ENCODE results near the gene REL. TPM values are rescaled to one million over a fixed set of nuclear protein-coding genes. Genes with fewer than 3 reads are reported as not detected.

The REL gene
- total and polyA plus RNA-seq, 2 of the 13 experiments (the other 11 are each of a cell fraction or from before 2014, with no cell fraction given) = 3.7 to 7.0 TPM

GRCh38 chr2:60945341-60945740 lies 64.0 kb downstream of the REL start:
- Histone ChIP-seq H2AFZ (ENCODE audit: low read length) (no peak overlapping the region), H3K4me2 (ENCODE audit: low read depth, low read length) (no peak overlapping the region), H3K9ac (ENCODE audit: insufficient read depth, low read depth, low read length) (no peak overlapping the region), H4K20me1 (ENCODE audit: insufficient read depth, low read length) (no peaks in the 10 kb centered on the region), H3K27me3 (ENCODE audit: control insufficient read depth in 1 of 2, insufficient read depth in 2 of 2, low read length in 2 of 2) (no peaks in the 10 kb centered on the region), H3K4me3 (replicated peaks in 1 of 3; ENCODE audit: insufficient read depth in 1 of 3, low read depth in 2 of 3, low read length in 3 of 3) (no peak overlapping the region), H3K27ac (ENCODE audit: extremely low read length, insufficient read depth, low read length) (no peak overlapping the region), H3K79me2 (ENCODE audit: insufficient read depth, low read length) (no peaks in the 10 kb centered on the region), H3K36me3 (replicated peaks in 1 of 2; ENCODE audit: control insufficient read depth in 1 of 2, insufficient read depth in 2 of 2, low read length in 2 of 2) (peaks cover 16 to 56% of the 10 kb centered on the region in 2 experiments), H3K4me1 (ENCODE audit: insufficient read depth, low read length) (no peaks in the 10 kb centered on the region), H3K9me3 (ENCODE audit: low read length) (no peaks in the 10 kb centered on the region)
- ChIA-PET CTCF (ENCODE audit: low intra/inter-chr PET ratio, low total read pairs) (no interaction called here), POLR2A (no interaction called here)
- TF ChIP-seq ATF1 (CRISPR knock-in tag; IDR thresholded peaks at IDR 0.05) = no peak
- TF ChIP-seq ZNF691 (CRISPR knock-in tag; IDR thresholded peaks at IDR 0.05; ENCODE audit: borderline replicate concordance, low read depth) = no peak
- no peak for TF ChIP-seq NCOA1 (CRISPR knock-in tag; IDR thresholded peaks at IDR 0.05)
- no peak for TF ChIP-seq JUN (CRISPR knock-in tag; IDR thresholded peaks at IDR 0.05)
- no peak for TF ChIP-seq ZHX1 (CRISPR knock-in tag; IDR thresholded peaks at IDR 0.05; ENCODE audit: low read depth)
- no peak for TF ChIP-seq ZNF101 (CRISPR knock-in tag; IDR thresholded peaks at IDR 0.05; ENCODE audit: borderline replicate concordance, low read depth)
- no peak for TF ChIP-seq ZNF775 (CRISPR knock-in tag; IDR thresholded peaks at IDR 0.05; ENCODE audit: borderline replicate concordance)
- TF ChIP-seq, protein P1, sequence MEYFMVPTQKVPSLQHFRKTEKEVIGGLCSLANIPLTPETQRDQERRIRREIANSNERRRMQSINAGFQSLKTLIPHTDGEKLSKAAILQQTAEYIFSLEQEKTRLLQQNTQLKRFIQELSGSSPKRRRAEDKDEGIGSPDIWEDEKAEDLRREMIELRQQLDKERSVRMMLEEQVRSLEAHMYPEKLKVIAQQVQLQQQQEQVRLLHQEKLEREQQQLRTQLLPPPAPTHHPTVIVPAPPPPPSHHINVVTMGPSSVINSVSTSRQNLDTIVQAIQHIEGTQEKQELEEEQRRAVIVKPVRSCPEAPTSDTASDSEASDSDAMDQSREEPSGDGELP (IDR thresholded peaks at IDR 0.05; ENCODE audit: borderline replicate concordance, low read depth) = no peak
- TF ChIP-seq MED1 (CRISPR knock-in tag; IDR thresholded peaks at IDR 0.05) = no peak
- TF ChIP-seq ZFP36 (IDR thresholded peaks at IDR 0.05; ENCODE audit: borderline replicate concordance, low read depth, low read length, partially characterized antibody) = no peak
- TF ChIP-seq MEF2D (CRISPR knock-in tag; IDR thresholded peaks at IDR 0.05) = no peak
- TF ChIP-seq FOXJ3 (CRISPR knock-in tag; IDR thresholded peaks at IDR 0.05; ENCODE audit: borderline replicate concordance) = no peak
- TF ChIP-seq, protein P2, sequence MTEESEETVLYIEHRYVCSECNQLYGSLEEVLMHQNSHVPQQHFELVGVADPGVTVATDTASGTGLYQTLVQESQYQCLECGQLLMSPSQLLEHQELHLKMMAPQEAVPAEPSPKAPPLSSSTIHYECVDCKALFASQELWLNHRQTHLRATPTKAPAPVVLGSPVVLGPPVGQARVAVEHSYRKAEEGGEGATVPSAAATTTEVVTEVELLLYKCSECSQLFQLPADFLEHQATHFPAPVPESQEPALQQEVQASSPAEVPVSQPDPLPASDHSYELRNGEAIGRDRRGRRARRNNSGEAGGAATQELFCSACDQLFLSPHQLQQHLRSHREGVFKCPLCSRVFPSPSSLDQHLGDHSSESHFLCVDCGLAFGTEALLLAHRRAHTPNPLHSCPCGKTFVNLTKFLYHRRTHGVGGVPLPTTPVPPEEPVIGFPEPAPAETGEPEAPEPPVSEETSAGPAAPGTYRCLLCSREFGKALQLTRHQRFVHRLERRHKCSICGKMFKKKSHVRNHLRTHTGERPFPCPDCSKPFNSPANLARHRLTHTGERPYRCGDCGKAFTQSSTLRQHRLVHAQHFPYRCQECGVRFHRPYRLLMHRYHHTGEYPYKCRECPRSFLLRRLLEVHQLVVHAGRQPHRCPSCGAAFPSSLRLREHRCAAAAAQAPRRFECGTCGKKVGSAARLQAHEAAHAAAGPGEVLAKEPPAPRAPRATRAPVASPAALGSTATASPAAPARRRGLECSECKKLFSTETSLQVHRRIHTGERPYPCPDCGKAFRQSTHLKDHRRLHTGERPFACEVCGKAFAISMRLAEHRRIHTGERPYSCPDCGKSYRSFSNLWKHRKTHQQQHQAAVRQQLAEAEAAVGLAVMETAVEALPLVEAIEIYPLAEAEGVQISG (CRISPR knock-in tag; IDR thresholded peaks at IDR 0.05) = no peak
- no peak for TF ChIP-seq BHLHE40 (IDR thresholded peaks at IDR 0.05; ENCODE audit: low read length)
- no peak for TF ChIP-seq ZNF501 (CRISPR knock-in tag; IDR thresholded peaks at IDR 0.05)
- TF ChIP-seq ZNF777 (CRISPR knock-in tag; IDR thresholded peaks at IDR 0.05) = no peak
- TF ChIP-seq ZSCAN22 (CRISPR knock-in tag; IDR thresholded peaks at IDR 0.05) = no peak
- TF ChIP-seq ZNF256 (CRISPR knock-in tag; conservative IDR thresholded peaks at IDR 0.05) = no peak
- no peak for TF ChIP-seq YY1 (IDR thresholded peaks at IDR 0.05; ENCODE audit: insufficient read depth, insufficient replicate concordance, low read depth, low read length)
- TF ChIP-seq ZC3H13 (CRISPR knock-in tag; IDR thresholded peaks at IDR 0.05) = no peak
- intact Hi-C loops (cut with micrococcal nuclease; ENCODE audit: unreplicated experiment) (no loop called here), in situ Hi-C loops (cut with HindIII; ENCODE audit: extremely low pct_ligation_motif_present, low pct_unique_long_range_greater_than_20kb) (no loop called here)
- ATAC-seq = no peak
- WGBS (ENCODE audit: low lambda C conversion rate) = 98% methylated on average over 2 of the region's 2 CpGs
- no peak for FAIRE-seq
- no TSS peak for BruUV-seq (replicated peaks)
- no peak for DNase-seq (ENCODE audit: low spot score)
